HG02938 (cell line): Measurements from ENCODE around the gene EML3.
"Not testable (repeated sequence)": the region's sequence is repeated elsewhere in the genome, so short reads cannot be mapped to it uniquely, and the experiment has no call there.

Source experiments
- ATAC-seq: cut with Tn5 transposase; IDR thresholded peaks from one replicate; pipeline ENCODE4 v1.9.1; 2021; ENCODE audit warnings: mild to moderate bottlenecking, moderate library complexity; ENCODE audit not compliant: unreplicated experiment

The EML3 gene

DNA sequence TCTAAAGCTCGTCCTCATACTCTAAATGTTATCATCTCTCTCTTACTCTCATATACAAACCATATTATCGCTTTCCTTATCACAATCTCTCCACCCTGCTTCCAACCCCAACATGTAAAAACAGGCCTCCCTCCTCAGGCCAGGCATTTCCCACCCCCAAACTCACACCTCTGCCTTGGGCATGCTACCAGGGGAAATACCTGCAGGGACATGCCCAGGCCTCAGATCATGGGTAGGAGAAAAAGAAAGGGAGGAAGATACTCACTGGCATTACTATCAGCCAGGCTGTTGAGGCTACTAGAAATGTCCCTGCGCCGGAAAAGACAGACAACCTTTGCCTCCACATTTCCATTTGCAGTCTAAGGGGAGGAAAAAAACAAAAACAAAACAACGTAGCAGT lies 12.7 kb downstream of the EML3 start:
- ATAC-seq, result no peak

DNA sequence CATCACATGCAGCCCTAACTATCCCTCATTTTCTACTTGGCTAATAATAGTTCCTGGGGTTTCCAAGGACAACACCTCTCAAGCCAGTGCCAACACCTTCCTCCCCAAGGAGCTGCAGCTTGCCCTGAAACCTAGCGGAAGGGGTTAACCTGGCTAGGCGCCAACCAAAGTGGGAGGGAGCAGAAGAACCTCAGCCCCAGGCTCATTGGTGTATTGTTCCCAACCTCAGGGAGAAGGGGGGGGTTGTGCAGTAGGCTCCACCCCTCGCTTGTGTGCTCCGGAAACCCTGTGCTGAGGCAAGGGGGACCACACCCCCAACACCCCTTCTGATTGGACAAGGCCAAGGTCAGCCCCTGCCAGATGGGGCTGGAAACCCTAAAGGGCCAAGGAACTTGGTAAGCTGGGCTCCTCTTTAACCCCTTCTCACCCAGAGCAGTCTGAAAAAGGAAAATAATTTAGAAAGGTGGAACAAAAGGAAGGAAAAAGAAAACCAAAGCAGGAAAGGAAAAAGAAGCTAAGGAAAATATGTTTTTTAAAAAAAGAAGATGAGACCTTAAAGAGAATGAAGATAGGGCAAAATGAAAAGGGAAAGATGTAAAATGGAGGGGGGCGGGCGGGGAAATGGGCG lies 13.4 kb downstream of the EML3 start:
- peak; percentile 35 for ATAC-seq

DNA sequence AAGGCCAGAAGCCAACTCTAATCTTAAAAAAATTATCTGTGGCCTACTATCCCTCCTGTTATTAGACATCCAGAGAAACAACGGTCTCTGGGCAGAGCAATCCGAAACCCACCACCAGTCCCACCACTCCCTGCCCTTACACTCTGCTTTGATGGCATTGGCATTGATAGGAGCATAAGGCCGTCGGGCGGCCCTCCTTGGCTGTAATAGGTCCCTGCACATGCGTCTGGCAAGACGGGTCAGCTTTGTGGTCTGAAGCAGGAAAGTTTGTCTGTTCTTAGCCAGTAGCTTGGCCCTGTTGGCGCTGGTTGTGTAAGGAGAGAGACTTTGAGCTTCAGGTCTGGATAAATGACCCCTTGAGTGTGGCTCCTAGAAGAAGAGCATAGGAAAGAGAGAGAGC lies 17.5 kb downstream of the EML3 start:
- ATAC-seq, result no peak

DNA sequence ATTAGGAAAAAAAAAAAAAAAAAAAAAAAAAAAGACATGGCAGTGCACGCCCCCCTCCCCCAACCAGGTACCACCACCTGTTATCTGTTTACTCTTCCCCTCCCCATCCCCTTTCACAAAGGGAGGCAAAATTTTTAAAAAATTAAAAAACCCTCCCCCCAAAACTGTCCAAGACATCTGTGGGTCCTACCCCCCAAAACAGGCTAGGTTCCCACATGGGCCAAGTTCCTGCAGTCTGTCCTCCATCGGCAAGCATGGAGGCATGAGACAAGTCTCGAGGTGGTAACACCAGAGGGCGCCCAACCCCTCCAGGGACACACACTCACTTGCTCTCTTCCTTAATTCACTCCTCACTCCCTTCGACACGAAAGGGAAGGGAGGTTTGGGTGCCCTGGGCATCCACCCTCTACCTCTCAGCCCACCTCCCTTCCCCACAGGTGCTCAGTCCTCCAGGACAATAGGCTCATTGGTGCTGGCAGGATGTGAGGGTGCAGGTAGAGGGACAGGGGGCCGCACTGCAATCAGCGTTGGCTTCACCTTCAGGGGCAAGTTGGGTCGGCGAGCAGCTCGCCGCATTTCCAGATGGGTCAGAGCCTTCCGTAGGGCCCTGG lies 19.0 kb downstream of the EML3 start:
- ATAC-seq, result no peak

- ATAC-seq, result no peak
Measured at GRCh38 chr11:62592989-62593421, 19.6 kb downstream of the EML3 start.

DNA sequence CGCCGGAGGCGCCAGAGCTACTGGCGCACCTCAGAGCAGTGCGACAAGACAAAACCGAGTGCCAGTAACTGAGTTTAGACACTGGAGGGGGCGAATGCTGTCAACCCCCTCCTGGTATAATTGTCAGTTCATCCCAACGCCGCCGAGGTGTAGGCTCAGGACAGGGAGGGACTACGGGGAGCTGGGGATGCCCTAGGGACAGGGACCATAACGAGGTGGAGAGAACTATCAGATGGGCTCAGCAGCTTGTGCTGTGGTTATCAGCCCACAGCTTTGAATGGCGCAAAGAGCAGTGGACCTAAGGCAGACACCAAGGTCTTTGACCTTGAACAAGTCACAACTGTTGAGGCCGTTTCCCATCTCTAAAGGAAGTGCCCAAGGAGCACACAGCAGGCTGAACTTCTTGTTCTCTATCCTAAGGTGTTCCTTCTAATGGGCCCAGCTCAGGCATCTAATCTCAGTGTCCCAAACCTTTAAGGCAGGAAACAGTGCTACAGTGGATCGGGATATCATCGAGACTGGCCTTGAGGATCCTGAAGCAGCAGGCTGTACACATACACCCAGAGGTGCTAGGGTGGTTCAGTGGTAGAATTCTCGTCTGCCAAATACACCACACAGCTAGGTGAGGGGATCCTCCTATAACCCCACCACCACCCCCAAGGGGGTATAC lies 20.3 kb downstream of the EML3 start:
- ATAC-seq, result no peak

- peak; percentile 87 for ATAC-seq
Measured at GRCh38 chr11:62591448-62592145, 21.0 kb downstream of the EML3 start, which contains the start of gene TUT1. Gene TUT1, minus strand, starts transcription at chr11:62591523. Its CDS starts 38 bp downstream, at chr11:62591485.

- no peak for ATAC-seq
Measured at GRCh38 chr11:62588966-62589637, 23.5 kb downstream of the EML3 start.

GRCh38 chr11:62585356-62585755 lies 27.2 kb downstream of the EML3 start:
- ATAC-seq, result not testable (repeated sequence)

DNA sequence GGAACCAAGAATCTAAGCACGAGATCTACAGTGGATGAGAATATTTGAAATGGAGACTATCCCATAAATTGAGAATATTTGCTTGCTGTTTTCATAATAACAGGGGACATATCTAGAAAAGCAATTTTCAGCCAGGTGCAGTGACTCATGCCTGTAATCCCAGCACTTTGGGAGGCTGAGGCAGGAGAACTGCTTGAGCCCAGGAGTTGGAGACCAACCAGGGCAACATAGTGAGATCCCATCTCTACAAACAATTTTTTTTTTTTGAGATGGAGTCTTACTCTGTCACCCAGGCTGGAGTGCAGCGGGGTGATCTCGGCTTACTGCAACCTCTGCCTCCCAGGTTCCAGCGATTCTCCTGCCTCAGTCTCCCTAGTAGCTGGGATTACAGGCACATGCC lies 30.8 kb downstream of the EML3 start:
- not testable (repeated sequence) for ATAC-seq

DNA sequence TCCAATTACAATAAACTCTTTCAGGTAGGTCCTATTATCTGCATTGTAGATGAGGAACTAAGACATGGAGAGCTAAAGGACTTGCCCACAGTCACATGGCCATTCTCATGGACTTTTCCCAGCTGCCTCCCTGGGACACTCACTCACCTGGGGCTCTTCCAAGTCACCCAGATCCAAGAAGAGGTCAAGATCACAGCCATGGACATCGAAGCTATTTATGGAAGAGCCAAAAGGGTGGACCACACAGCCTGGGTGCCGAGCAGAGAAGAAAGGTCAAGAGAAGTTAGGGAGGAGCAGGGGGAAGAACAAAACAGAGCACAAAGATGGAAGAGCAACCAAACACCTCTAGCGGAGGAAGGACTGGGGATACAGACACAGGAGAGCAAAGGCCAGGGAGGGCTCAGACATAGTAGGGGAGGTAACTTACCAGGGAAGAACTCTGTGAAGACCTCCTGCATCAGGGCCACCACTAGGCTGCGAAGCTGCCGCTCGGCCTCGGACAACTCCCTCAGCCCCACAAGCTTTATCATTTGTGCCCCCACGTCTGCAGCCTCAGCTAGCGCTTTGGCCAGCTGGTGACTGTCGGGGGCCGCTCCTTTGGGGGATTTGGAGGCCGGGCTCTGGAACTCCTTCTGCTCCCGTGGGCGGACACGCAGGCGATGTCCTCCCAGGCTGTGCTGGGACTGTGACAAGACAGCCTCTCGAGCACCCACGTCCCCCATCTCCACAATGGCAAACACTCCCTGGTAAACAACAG lies 31.4 kb downstream of the EML3 start:
- no peak for ATAC-seq

DNA sequence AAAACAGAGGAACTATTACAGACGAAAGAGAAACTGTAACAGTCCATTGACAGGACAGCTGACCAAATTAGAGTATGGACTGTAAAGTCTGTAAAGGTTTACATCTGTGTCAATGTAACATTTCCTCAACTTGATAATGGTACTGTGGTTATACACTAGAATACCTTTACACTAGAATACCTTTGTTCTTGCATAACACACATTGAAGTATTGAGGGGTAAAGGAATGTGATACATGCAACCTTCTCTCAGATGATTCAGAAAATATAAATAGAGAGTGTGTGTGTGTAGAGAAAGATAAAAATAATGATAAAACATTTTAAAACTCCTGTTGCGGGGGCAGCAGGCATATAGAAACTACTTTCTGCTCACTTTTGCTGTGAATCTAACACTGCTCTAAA lies 33.3 kb downstream of the EML3 start:
- no peak for ATAC-seq

DNA sequence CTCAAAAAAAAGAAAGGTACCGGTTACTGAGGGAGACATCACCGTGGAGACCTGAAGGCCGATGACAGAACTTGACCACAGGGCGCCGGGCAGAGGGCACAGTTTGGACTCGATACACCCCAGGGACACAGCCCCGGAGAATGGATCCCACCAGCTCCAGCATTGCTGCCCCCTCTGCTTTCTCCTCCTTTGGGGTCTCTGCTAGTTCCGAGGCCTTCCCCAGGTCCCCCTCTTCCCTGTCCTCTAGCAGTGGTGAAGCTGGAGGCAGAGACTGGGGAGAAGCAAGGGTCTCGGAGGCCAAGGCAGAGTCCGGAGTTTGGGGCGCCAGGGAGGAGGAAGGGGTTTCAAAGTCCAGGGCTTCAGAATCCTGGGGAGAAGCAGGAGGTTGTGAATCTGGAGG lies 34.0 kb downstream of the EML3 start:
- ATAC-seq, result no peak

- ATAC-seq, result no peak
Measured at GRCh38 chr11:62577046-62577714, 35.4 kb downstream of the EML3 start.

- no peak for ATAC-seq
Measured at GRCh38 chr11:62575837-62576236, 36.7 kb downstream of the EML3 start.

DNA sequence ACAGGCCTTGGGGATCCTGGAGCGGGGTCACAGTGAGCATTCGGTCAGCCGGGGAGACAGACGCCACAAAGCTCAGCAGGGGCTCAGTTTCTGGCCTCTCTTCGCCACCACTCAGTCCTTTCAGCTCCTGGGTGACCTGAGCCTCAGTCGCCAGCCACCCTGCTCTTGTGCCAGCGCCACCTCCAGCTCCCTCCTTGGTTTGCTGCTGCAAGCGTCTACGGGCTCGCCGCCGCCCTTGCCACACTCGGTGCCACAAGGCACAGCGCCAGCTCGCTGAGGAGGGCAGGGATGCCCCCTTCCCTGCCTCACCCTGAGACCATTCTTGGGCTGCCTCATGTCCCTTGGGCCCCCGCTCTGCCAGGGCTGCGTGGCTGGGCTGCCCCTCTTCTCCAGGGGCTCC lies 37.4 kb downstream of the EML3 start:
- no peak for ATAC-seq

GRCh38 chr11:62574363-62575071 lies 38.1 kb downstream of the EML3 start:
- ATAC-seq, result peak; percentile 7

GRCh38 chr11:62573592-62574362 lies 38.8 kb downstream of the EML3 start, which contains the start of gene EEF1G:
Gene EEF1G, minus strand, starts transcription at chr11:62573891. Its CDS starts 49 bp downstream, at chr11:62573842.
- peak; percentile 87 for ATAC-seq
